ENCODE measurements around the gene CIDEC.

GRCh38 chr3:9883706-9884554, 3.9 kb upstream of the CIDEC start:
- TF ChIP-seq, protein P1, sequence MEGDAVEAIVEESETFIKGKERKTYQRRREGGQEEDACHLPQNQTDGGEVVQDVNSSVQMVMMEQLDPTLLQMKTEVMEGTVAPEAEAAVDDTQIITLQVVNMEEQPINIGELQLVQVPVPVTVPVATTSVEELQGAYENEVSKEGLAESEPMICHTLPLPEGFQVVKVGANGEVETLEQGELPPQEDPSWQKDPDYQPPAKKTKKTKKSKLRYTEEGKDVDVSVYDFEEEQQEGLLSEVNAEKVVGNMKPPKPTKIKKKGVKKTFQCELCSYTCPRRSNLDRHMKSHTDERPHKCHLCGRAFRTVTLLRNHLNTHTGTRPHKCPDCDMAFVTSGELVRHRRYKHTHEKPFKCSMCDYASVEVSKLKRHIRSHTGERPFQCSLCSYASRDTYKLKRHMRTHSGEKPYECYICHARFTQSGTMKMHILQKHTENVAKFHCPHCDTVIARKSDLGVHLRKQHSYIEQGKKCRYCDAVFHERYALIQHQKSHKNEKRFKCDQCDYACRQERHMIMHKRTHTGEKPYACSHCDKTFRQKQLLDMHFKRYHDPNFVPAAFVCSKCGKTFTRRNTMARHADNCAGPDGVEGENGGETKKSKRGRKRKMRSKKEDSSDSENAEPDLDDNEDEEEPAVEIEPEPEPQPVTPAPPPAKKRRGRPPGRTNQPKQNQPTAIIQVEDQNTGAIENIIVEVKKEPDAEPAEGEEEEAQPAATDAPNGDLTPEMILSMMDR (IDR thresholded peaks at IDR 0.05), result no peak
- no peak for TF ChIP-seq ZFX (IDR thresholded peaks at IDR 0.05; ENCODE audit: borderline replicate concordance)
